ENCODE measurements around the gene GPD1L.

GPD1L gene

GRCh38 chr3:32140943-32141342 is 34.5 kb downstream of the GPD1L start:
- DNase-seq = no peak

- peak; percentile 53 for DNase-seq
Observed at GRCh38 chr3:32143849-32144757, 37.7 kb downstream of the GPD1L start.

GRCh38 chr3:32146746-32147211 is 40.4 kb downstream of the GPD1L start:
- no peak for DNase-seq

- DNase-seq = no peak
Observed at GRCh38 chr3:32147509-32147908, 41.1 kb downstream of the GPD1L start.

- DNase-seq = peak; percentile 31
Observed at GRCh38 chr3:32147933-32148332, 41.5 kb downstream of the GPD1L start.

- DNase-seq = no peak
Observed at GRCh38 chr3:32148351-32148750, 41.9 kb downstream of the GPD1L start.

GRCh38 chr3:32153414-32154204 is 47.2 kb downstream of the GPD1L start:
- DNase-seq = no peak

GRCh38 chr3:32154205-32154579 is 47.8 kb downstream of the GPD1L start:
- no peak for DNase-seq

GRCh38 chr3:32155117-32155516 is 48.7 kb downstream of the GPD1L start:
- DNase-seq = no peak

GRCh38 chr3:32157600-32158264 is 51.3 kb downstream of the GPD1L start:
- no peak for DNase-seq

GRCh38 chr3:32160706-32161214 is 54.3 kb downstream of the GPD1L start:
- DNase-seq = no peak

GRCh38 chr3:32165442-32165841 is 59.0 kb downstream of the GPD1L start:
- DNase-seq = no peak

GRCh38 chr3:32166654-32167053 is 60.2 kb downstream of the GPD1L start:
- DNase-seq = no peak

- DNase-seq = no peak
Observed at GRCh38 chr3:32172420-32172819, 66.0 kb downstream of the GPD1L start.

- peak; percentile 28 for DNase-seq
Observed at GRCh38 chr3:32175607-32176197, 69.3 kb downstream of the GPD1L start.

GRCh38 chr3:32176989-32177701 is 70.7 kb downstream of the GPD1L start:
- peak; percentile 44 for DNase-seq

- DNase-seq = peak; percentile 66
Observed at GRCh38 chr3:32177702-32178198, 71.3 kb downstream of the GPD1L start.

GRCh38 chr3:32180141-32180784 is 73.8 kb downstream of the GPD1L start:
- no peak for DNase-seq

- DNase-seq = no peak
Observed at GRCh38 chr3:32181365-32181764, 74.9 kb downstream of the GPD1L start.

- no peak for DNase-seq
Observed at GRCh38 chr3:32181796-32182195, 75.4 kb downstream of the GPD1L start.

GRCh38 chr3:32184187-32184730 is 77.8 kb downstream of the GPD1L start:
- no peak for DNase-seq
